ENCODE results near the gene SEC16B. TPM values are rescaled to one million over a fixed set of nuclear protein-coding genes. Genes with fewer than 3 reads are reported as not detected.

SEC16B gene
- total RNA-seq, 2 donors from 2014 or later, result 0.90 to 1.7 TPM

DNA sequence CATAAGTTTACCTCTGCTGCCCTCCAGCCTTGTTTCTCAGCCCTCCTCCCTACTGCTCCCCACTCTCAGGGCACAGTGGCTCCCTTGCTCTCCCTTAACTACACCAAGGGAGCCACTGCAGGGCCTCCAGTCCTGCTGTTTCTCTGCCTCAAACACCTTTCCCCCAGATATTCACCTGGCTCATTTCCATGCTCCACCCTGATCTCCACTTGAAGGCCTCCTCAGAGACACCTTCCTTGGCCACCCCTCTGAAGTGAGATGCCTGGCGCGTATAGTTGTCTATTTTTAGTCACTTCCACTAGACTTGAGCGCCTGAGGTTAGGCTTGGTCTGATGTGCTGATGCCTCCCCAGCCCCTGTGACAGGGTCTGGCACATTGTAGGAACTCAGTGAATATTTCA is 34.9 kb downstream of the SEC16B start:
- no peaks in the 10 kb centered on the region for H3K9me3 Mint-ChIP-seq
- no peaks in the 10 kb centered on the region for H3K4me1 Mint-ChIP-seq
- DNase-seq, result no peak
- no peaks in the 10 kb centered on the region for H3K27me3 ChIP-seq (ENCODE audit: control insufficient read depth, insufficient read depth, low read length, poor library complexity, severe bottlenecking)
- H3K9ac ChIP-seq (ENCODE audit: extremely low read depth, low read length, poor library complexity, severe bottlenecking), result no peak overlapping the region
- H3K27me3 Mint-ChIP-seq (ENCODE audit: insufficient read depth), result no peaks in the 10 kb centered on the region
- no peaks in the 10 kb centered on the region for H3K36me3 Mint-ChIP-seq (ENCODE audit: low read depth)
- no peak overlapping the region for H3K4me3 ChIP-seq (ENCODE audit: low read length)
- no peak overlapping the region for H3K27ac Mint-ChIP-seq
- no peaks in the 10 kb centered on the region for H3K36me3 ChIP-seq (ENCODE audit: control insufficient read depth, insufficient read depth, low read length)
- H3K4me3 Mint-ChIP-seq, result no peak overlapping the region
- no peak overlapping the region for H3K27ac ChIP-seq (ENCODE audit: low read depth, low read length)
- H3K4me1 ChIP-seq (ENCODE audit: control insufficient read depth, insufficient read depth, low read length), result no peaks in the 10 kb centered on the region
- TF ChIP-seq, protein P1, sequence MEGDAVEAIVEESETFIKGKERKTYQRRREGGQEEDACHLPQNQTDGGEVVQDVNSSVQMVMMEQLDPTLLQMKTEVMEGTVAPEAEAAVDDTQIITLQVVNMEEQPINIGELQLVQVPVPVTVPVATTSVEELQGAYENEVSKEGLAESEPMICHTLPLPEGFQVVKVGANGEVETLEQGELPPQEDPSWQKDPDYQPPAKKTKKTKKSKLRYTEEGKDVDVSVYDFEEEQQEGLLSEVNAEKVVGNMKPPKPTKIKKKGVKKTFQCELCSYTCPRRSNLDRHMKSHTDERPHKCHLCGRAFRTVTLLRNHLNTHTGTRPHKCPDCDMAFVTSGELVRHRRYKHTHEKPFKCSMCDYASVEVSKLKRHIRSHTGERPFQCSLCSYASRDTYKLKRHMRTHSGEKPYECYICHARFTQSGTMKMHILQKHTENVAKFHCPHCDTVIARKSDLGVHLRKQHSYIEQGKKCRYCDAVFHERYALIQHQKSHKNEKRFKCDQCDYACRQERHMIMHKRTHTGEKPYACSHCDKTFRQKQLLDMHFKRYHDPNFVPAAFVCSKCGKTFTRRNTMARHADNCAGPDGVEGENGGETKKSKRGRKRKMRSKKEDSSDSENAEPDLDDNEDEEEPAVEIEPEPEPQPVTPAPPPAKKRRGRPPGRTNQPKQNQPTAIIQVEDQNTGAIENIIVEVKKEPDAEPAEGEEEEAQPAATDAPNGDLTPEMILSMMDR (conservative IDR thresholded peaks at IDR 0.05), result no peak
- 96 to 100% methylated on average over 3 of the region's 3 CpGs for WGBS, 2 experiments (ENCODE audit: insufficient coverage in 1 of 2, insufficient read length in 1 of 2)
- no peaks in the 10 kb centered on the region for H3K9me3 ChIP-seq (ENCODE audit: control insufficient read depth, low read length)

DNA sequence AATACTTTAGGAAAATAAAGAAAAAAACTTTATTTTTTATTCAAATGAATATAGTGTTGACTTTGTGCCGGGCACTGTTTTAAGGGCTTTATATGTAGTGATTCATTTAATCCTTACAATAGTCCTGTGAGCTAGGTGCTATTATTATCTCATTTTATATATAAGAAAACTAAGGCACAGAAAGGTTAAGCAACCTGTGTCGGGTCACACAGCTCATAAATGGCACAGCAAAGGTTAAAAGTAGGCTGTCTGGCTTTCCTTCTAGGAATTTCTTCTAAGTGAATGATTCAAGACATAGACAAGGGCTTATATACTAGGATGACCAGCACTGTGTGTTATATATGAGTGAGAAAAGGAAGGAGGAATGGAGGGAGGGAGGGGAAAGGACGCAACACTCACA is 35.4 kb downstream of the SEC16B start:
- Mint-ChIP-seq H3K36me3 (ENCODE audit: low read depth) (no peaks in the 10 kb centered on the region), H3K4me1 (no peaks in the 10 kb centered on the region), H3K27ac (no peak overlapping the region), H3K9me3 (no peaks in the 10 kb centered on the region), H3K27me3 (ENCODE audit: insufficient read depth) (no peaks in the 10 kb centered on the region), H3K4me3 (no peak overlapping the region)
- Histone ChIP-seq H3K4me3 (ENCODE audit: low read length) (no peak overlapping the region), H3K9me3 (ENCODE audit: control insufficient read depth, low read length) (no peaks in the 10 kb centered on the region), H3K27me3 (ENCODE audit: control insufficient read depth, insufficient read depth, low read length, poor library complexity, severe bottlenecking) (no peaks in the 10 kb centered on the region), H3K27ac (ENCODE audit: low read depth, low read length) (no peak overlapping the region), H3K36me3 (ENCODE audit: control insufficient read depth, insufficient read depth, low read length) (no peaks in the 10 kb centered on the region), H3K9ac (ENCODE audit: extremely low read depth, low read length, poor library complexity, severe bottlenecking) (no peak overlapping the region), H3K4me1 (ENCODE audit: control insufficient read depth, insufficient read depth, low read length) (no peaks in the 10 kb centered on the region)
- DNase-seq, result no peak
- WGBS, 2 experiments (ENCODE audit: insufficient coverage in 1 of 2, insufficient read length in 1 of 2), result 98 to 100% methylated on average over 1 to 3 of the region's 3 CpGs
- TF ChIP-seq, protein P1 (conservative IDR thresholded peaks at IDR 0.05), result no peak

DNA sequence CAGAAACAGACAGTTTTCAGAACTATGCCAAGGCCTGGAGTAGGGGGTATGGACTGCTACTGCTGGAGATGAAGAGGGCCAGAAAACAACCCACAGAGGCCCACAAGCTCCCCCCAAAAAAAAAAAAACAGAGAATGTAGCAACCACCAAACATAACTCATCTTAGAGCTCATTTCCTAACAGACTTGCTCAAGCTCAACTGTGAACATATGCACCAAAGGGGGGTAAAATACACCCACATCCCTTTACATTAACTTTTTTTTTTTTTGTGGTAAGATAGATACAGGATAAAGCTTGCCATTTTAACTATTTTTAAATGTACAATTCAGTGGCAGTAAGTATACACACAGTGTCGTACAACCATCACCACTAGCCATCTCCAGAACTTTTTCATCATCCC is 36.0 kb downstream of the SEC16B start:
- H3K4me1 Mint-ChIP-seq, result no peaks in the 10 kb centered on the region
- Histone ChIP-seq H3K36me3 (ENCODE audit: control insufficient read depth, insufficient read depth, low read length) (no peaks in the 10 kb centered on the region), H3K27ac (ENCODE audit: low read depth, low read length) (no peak overlapping the region), H3K9me3 (ENCODE audit: control insufficient read depth, low read length) (no peaks in the 10 kb centered on the region), H3K9ac (ENCODE audit: extremely low read depth, low read length, poor library complexity, severe bottlenecking) (no peak overlapping the region), H3K4me1 (ENCODE audit: control insufficient read depth, insufficient read depth, low read length) (no peaks in the 10 kb centered on the region), H3K4me3 (ENCODE audit: low read length) (no peak overlapping the region), H3K27me3 (ENCODE audit: control insufficient read depth, insufficient read depth, low read length, poor library complexity, severe bottlenecking) (no peaks in the 10 kb centered on the region)
- TF ChIP-seq, protein P1 (conservative IDR thresholded peaks at IDR 0.05), result no peak
- no peaks in the 10 kb centered on the region for H3K27me3 Mint-ChIP-seq (ENCODE audit: insufficient read depth)
- WGBS, 2 experiments (ENCODE audit: insufficient coverage in 1 of 2, insufficient read length in 1 of 2), result 75 to 84% methylated on average over 1 of the region's 1 CpG
- no peaks in the 10 kb centered on the region for H3K36me3 Mint-ChIP-seq (ENCODE audit: low read depth)
- no peaks in the 10 kb centered on the region for H3K9me3 Mint-ChIP-seq
- H3K4me3 Mint-ChIP-seq, result no peak overlapping the region
- DNase-seq, result no peak
- H3K27ac Mint-ChIP-seq, result no peak overlapping the region

Measured in endodermal cell (in vitro differentiated cells).